Measurements from ENCODE around the gene SIGLEC9.
A peak's percentile ranks its signal among the peaks of the same experiment; 100 is the strongest.

SIGLEC9 gene

DNA sequence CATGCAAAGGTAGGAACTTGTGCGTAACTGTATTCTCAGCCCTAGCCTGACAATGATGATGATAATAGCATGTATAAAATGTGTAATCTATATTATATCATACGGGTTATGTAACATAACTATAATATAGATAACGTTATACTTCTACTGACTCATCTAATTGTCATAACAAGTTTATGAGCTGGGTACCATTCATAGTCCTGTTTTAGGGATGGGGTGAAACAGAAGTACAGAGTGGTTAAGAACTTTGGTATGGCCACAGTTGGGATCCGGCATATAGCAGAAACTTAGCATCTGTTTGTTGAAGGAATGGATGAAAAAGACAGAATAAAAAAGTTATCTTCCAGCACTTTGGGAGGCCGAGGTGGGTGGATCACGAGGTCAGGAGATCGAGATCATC is 21.7 kb upstream of the SIGLEC9 start:
- peaks cover 25 to 52% of the 10 kb centered on the region in 2 experiments for H3K36me3 ChIP-seq (ENCODE audit: control insufficient read depth in 2 of 2, insufficient read depth in 1 of 2, low read length in 2 of 2)

DNA sequence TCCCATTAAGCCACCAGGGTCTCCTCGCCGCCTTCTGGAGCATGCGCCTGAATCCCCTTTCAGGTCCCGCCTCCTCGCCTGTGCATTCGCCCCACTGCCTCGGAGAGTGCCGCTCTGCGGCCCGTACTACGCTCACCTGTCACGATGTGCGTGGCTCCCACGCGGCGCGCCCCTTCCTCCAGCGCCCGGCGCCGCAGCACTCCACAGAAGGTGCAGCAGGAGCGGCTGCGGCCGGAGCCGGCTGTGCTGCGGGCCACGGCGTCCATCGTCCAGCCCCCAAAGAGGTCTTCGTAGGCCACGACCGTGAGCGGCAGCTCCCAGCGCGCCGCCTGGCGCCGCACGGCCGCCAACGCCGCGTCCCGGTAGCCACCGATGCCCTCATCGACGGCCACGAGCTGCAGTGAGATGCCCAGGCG is 20.8 kb upstream of the SIGLEC9 start:
- Histone ChIP-seq H3K36me3 (ENCODE audit: control insufficient read depth in 2 of 2, insufficient read depth in 1 of 2, low read length in 2 of 2) (peaks cover 25 to 49% of the 10 kb centered on the region in 2 experiments), H3K9me3 (ENCODE audit: control insufficient read depth, insufficient read depth, low read depth, low read length) (no peaks in the 10 kb centered on the region), H3K4me3 (ENCODE audit: low read depth, low read length) (no peak overlapping the region), H3K27ac (ENCODE audit: extremely low read depth, low read depth, low read length) (no peak overlapping the region), H3K4me1 (ENCODE audit: control insufficient read depth, insufficient read depth, low read length) (0 out of 2 replicates have a peak, but pooled peaks cover 2% of the 10 kb centered on the region)
- TF ChIP-seq ZNF548 (tag by site-specific recombination; IDR thresholded peaks at IDR 0.05) (no peak), ZNF138 (tag by site-specific recombination; IDR thresholded peaks at IDR 0.05; ENCODE audit: borderline replicate concordance) (no peak), ZNF214 (tag by site-specific recombination; IDR thresholded peaks at IDR 0.05; ENCODE audit: borderline replicate concordance) (no peak), SETDB1 (IDR thresholded peaks at IDR 0.05; ENCODE audit: insufficient read length, low read length) (no peak), ZNF37A (tag by site-specific recombination; IDR thresholded peaks at IDR 0.05) (no peak), ZNF660 (tag by site-specific recombination; IDR thresholded peaks at IDR 0.05) (no peak), WT1 (tag by site-specific recombination; IDR thresholded peaks at IDR 0.05) (no peak), ZNF248 (tag by site-specific recombination; IDR thresholded peaks at IDR 0.05) (no peak), MZF1 (tag by site-specific recombination; IDR thresholded peaks at IDR 0.05; ENCODE audit: borderline replicate concordance) (no peak), ZNF501 (tag by site-specific recombination; IDR thresholded peaks at IDR 0.05) (no peak), ZFP69B (tag by site-specific recombination; IDR thresholded peaks at IDR 0.05) (no peak)
- TF ChIP-seq, protein P1, sequence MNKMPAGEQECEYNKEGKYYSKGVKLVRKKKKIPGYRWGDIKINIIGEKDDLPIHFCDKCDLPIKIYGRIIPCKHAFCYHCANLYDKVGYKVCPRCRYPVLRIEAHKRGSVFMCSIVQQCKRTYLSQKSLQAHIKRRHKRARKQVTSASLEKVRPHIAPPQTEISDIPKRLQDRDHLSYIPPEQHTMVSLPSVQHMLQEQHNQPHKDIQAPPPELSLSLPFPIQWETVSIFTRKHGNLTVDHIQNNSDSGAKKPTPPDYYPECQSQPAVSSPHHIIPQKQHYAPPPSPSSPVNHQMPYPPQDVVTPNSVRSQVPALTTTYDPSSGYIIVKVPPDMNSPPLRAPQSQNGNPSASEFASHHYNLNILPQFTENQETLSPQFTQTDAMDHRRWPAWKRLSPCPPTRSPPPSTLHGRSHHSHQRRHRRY (tag by site-specific recombination; IDR thresholded peaks at IDR 0.05): no peak
- ChIA-PET POLR2A (no interaction called here), CTCF (no interaction called here)

More for the DNA sequence above, 21.7 kb upstream of the SIGLEC9 start:
- POLR2A ChIA-PET: no interaction called here
- H3K9me3 ChIP-seq (ENCODE audit: control insufficient read depth, insufficient read depth, low read depth, low read length): no peaks in the 10 kb centered on the region
- H3K4me3 ChIP-seq (ENCODE audit: low read depth, low read length): no peak overlapping the region
- TF ChIP-seq SETDB1 (IDR thresholded peaks at IDR 0.05; ENCODE audit: insufficient read length, low read length) (no peak), ZNF184 (tag by site-specific recombination; IDR thresholded peaks at IDR 0.05) (no peak), FEZF1 (tag by site-specific recombination; IDR thresholded peaks at IDR 0.05) (no peak), ZNF248 (tag by site-specific recombination; IDR thresholded peaks at IDR 0.05) (no peak)
- CTCF ChIA-PET: no interaction called here
- 0 out of 2 replicates have a peak, but pooled peaks cover 2% of the 10 kb centered on the region for H3K4me1 ChIP-seq (ENCODE audit: control insufficient read depth, insufficient read depth, low read length)
- H3K27ac ChIP-seq (ENCODE audit: extremely low read depth, low read depth, low read length): no peak overlapping the region

DNA sequence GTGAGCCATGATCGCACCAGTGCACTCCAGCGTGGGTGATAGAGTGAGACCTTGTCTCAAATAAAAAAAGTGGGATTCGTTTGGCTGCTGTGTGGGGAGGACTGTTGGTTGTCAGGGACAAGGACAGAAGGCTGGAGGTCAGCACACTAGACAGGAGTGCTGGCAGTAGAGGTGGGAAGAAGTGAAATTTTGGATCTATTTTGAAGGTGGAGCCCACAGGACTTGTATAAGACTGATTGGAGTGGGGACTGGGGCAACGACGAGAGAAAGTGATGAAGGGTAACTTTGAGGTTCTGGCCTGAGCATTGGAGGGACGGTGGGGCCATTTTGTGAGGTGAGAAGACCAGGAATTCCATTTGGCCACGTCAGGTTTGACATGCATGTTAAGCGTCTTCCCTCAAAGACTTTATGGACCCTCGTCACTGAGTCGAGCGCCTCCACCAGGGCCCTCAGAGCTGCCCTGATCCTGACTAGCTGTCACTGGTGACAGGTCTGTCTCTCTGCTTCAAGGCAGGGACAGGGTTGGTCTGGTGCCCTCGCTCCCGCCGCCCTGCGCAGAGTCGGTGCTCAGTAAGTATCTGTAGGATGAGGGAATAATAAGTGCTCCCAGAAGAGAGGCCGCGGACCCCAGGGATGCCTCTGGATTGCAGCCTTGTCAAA is 17.2 kb upstream of the SIGLEC9 start:
- no peaks in the 10 kb centered on the region for H3K4me1 ChIP-seq (ENCODE audit: control insufficient read depth, insufficient read depth, low read length)
- peak overlapping the region; percentile 88 for H3K4me3 ChIP-seq (ENCODE audit: low read depth, low read length)
- TF ChIP-seq, protein P2, sequence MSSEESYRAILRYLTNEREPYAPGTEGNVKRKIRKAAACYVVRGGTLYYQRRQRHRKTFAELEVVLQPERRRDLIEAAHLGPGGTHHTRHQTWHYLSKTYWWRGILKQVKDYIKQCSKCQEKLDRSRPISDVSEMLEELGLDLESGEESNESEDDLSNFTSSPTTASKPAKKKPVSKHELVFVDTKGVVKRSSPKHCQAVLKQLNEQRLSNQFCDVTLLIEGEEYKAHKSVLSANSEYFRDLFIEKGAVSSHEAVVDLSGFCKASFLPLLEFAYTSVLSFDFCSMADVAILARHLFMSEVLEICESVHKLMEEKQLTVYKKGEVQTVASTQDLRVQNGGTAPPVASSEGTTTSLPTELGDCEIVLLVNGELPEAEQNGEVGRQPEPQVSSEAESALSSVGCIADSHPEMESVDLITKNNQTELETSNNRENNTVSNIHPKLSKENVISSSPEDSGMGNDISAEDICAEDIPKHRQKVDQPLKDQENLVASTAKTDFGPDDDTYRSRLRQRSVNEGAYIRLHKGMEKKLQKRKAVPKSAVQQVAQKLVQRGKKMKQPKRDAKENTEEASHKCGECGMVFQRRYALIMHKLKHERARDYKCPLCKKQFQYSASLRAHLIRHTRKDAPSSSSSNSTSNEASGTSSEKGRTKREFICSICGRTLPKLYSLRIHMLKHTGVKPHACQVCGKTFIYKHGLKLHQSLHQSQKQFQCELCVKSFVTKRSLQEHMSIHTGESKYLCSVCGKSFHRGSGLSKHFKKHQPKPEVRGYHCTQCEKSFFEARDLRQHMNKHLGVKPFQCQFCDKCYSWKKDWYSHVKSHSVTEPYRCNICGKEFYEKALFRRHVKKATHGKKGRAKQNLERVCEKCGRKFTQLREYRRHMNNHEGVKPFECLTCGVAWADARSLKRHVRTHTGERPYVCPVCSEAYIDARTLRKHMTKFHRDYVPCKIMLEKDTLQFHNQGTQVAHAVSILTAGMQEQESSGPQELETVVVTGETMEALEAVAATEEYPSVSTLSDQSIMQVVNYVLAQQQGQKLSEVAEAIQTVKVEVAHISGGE (tag by site-specific recombination; conservative IDR thresholded peaks at IDR 0.05; ENCODE audit: low read depth): no peak
- TF ChIP-seq ZNF140 (tag by site-specific recombination; IDR thresholded peaks at IDR 0.05): no peak
- TF ChIP-seq ZBTB20 (tag by site-specific recombination; IDR thresholded peaks at IDR 0.05): 0 out of 2 replicates have a peak, but pooled peaks have one; percentile 25
- no peak for TF ChIP-seq ZNF221 (tag by site-specific recombination; IDR thresholded peaks at IDR 0.05; ENCODE audit: borderline replicate concordance)
- TF ChIP-seq ZNF623 (tag by site-specific recombination; IDR thresholded peaks at IDR 0.05): 0 out of 2 replicates have a peak, but pooled peaks have one; percentile 5
- no peak for TF ChIP-seq YY2 (tag by site-specific recombination; IDR thresholded peaks at IDR 0.05)
- TF ChIP-seq, protein P3, sequence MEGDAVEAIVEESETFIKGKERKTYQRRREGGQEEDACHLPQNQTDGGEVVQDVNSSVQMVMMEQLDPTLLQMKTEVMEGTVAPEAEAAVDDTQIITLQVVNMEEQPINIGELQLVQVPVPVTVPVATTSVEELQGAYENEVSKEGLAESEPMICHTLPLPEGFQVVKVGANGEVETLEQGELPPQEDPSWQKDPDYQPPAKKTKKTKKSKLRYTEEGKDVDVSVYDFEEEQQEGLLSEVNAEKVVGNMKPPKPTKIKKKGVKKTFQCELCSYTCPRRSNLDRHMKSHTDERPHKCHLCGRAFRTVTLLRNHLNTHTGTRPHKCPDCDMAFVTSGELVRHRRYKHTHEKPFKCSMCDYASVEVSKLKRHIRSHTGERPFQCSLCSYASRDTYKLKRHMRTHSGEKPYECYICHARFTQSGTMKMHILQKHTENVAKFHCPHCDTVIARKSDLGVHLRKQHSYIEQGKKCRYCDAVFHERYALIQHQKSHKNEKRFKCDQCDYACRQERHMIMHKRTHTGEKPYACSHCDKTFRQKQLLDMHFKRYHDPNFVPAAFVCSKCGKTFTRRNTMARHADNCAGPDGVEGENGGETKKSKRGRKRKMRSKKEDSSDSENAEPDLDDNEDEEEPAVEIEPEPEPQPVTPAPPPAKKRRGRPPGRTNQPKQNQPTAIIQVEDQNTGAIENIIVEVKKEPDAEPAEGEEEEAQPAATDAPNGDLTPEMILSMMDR (tag by site-specific recombination; IDR thresholded peaks at IDR 0.05): 0 out of 2 replicates have a peak, but pooled peaks have one; percentile 10
- no peak for TF ChIP-seq ZNF585B (tag by site-specific recombination; IDR thresholded peaks at IDR 0.05)
- no peak overlapping the region; the same call in 1 of the 2 replicates for H3K27ac ChIP-seq (ENCODE audit: extremely low read depth, low read depth, low read length)
- H3K9me3 ChIP-seq (ENCODE audit: control insufficient read depth, insufficient read depth, low read depth, low read length): no peaks in the 10 kb centered on the region
- CTCF ChIA-PET: interaction anchor here (0.6 to 1.8 kb wide), 3 partner anchors 10 to 1043 kb away, joined by 3 to 12 read pairs (median 3); no protein-coding TSS in a partner anchor
- POLR2A ChIA-PET: no interaction called here
- peaks cover 15 to 24% of the 10 kb centered on the region in 2 experiments for H3K36me3 ChIP-seq (ENCODE audit: control insufficient read depth in 2 of 2, insufficient read depth in 1 of 2, low read length in 2 of 2)

All from HEK293 (cell line).